GM23338 (cell line): ENCODE results near the gene HEATR5B. TPM values are rescaled to one million over a fixed set of nuclear protein-coding genes. Genes with fewer than 3 reads are reported as not detected.

Source experiments
- ATAC-seq: fragments of 200-7000 bp; cut with Tn5 transposase; 3 replicates; pipeline ENCODE4 v1.9.1; 2020
- DNase-seq: peaks from one replicate; pipeline ENCODE4 v3.0.0-alpha.2; 2015; ENCODE audit warnings: low spot score
- H2AFZ ChIP-seq: fragments of 200-600 bp; sonication (generic); 2 replicates; pipeline ENCODE4 v1.8.0; 2016; ENCODE audit warnings: antibody characterized with exemption, mild to moderate bottlenecking, moderate library complexity
- H3F3A ChIP-seq: fragments of 200-600 bp; sonication (generic); replicated peaks from 2 replicates; pipeline ENCODE4 v1.8.0; 2017; ENCODE audit warnings: antibody characterized with exemption, mixed run types, low read depth
- H3K27ac ChIP-seq: fragments of 200-600 bp; sonication (generic); 2 replicates; pipeline ENCODE4 v1.6.1; 2016; ENCODE audit warnings: low read depth
- H3K27me3 ChIP-seq: fragments of 200-600 bp; sonication (generic); 2 replicates; pipeline ENCODE4 v1.8.0; 2016; ENCODE audit warnings: mild to moderate bottlenecking, mixed run types, moderate library complexity; ENCODE audit not compliant: insufficient read depth
- H3K36me3 ChIP-seq: fragments of 200-600 bp; sonication (generic); 2 replicates; pipeline ENCODE4 v1.8.0; 2016; ENCODE audit warnings: mild to moderate bottlenecking; ENCODE audit not compliant: insufficient read depth
- H3K4me1 ChIP-seq: fragments of 200-600 bp; sonication (generic); 2 replicates; pipeline ENCODE4 v1.8.0; 2016; ENCODE audit warnings: mild to moderate bottlenecking, moderate library complexity; ENCODE audit not compliant: insufficient read depth
- H3K4me2 ChIP-seq: fragments of 200-600 bp; sonication (generic); 2 replicates; pipeline ENCODE4 v1.7.1; 2017; ENCODE audit warnings: mixed run types
- H3K4me3 ChIP-seq: fragments of 200-600 bp; sonication (generic); 2 replicates; pipeline ENCODE4 v1.6.1; 2016; ENCODE audit warnings: mixed run types
- H3K79me2 ChIP-seq: fragments of 200-600 bp; sonication (generic); replicated peaks from 2 replicates; pipeline ENCODE4 v1.8.0; 2017; ENCODE audit warnings: mild to moderate bottlenecking; ENCODE audit not compliant: insufficient read depth
- H3K9me2 ChIP-seq: fragments of 200-600 bp; sonication (generic); 2 replicates; pipeline ENCODE4 v1.8.0; 2017; ENCODE audit not compliant: insufficient read depth
- H4K20me1 ChIP-seq: fragments of 200-600 bp; sonication (generic); replicated peaks from 2 replicates; pipeline ENCODE4 v1.8.0; 2017; ENCODE audit warnings: mild to moderate bottlenecking; ENCODE audit not compliant: insufficient read depth
- H3K27ac Mint-ChIP-seq: 2 replicates; pipeline ENCODE4 v1.8.0; 2020; ENCODE audit warnings: inconsistent platforms, mild to moderate bottlenecking, moderate library complexity, mixed read lengths
- H3K27me3 Mint-ChIP-seq: 3 replicates; pipeline ENCODE4 v1.8.0; 2022; ENCODE audit warnings: low read depth, mild to moderate bottlenecking, moderate library complexity, mixed read lengths, inconsistent platforms; ENCODE audit not compliant: insufficient read depth, poor library complexity
- H3K36me3 Mint-ChIP-seq: 3 replicates; pipeline ENCODE4 v1.8.0; 2021; ENCODE audit warnings: low read depth, mild to moderate bottlenecking, inconsistent platforms, moderate library complexity, mixed read lengths
- H3K4me1 Mint-ChIP-seq: 3 replicates; pipeline ENCODE4 v1.8.0; 2020; ENCODE audit warnings: mild to moderate bottlenecking, inconsistent platforms, mixed read lengths
- H3K4me3 Mint-ChIP-seq: 3 replicates; pipeline ENCODE4 v1.8.0; 2021; ENCODE audit warnings: moderate library complexity, mild to moderate bottlenecking, inconsistent platforms, mixed read lengths
- H3K9me3 Mint-ChIP-seq: 3 replicates; pipeline ENCODE4 v1.8.0; 2020; ENCODE audit warnings: moderate library complexity, mild to moderate bottlenecking, inconsistent platforms, mixed read lengths
- CREB1 ChIP-seq: fragments of 250-450 bp; sonication (Bioruptor Pico); IDR thresholded peaks from 2 replicates; pipeline ENCODE4 v1.5.0; 2020; ENCODE audit warnings: low read depth, mild to moderate bottlenecking, moderate library complexity
- EZH2 ChIP-seq: fragments of 200-600 bp; sonication (generic); IDR thresholded peaks from one replicate; pipeline ENCODE4 v1.8.0; 2017; ENCODE audit warnings: antibody characterized with exemption, mild to moderate bottlenecking, low read depth; ENCODE audit not compliant: unreplicated experiment
- JUNB ChIP-seq: IDR thresholded peaks from one replicate; pipeline ENCODE4 v1.6.1; 2016; ENCODE audit warnings: antibody characterized with exemption; ENCODE audit not compliant: unreplicated experiment
- NANOG ChIP-seq: IDR thresholded peaks from 2 replicates; pipeline ENCODE4 v1.6.1; 2016; ENCODE audit warnings: antibody characterized with exemption, borderline replicate concordance
- STAT1 ChIP-seq: IDR thresholded peaks from one replicate; pipeline ENCODE4 v1.6.1; 2016; ENCODE audit warnings: antibody characterized with exemption; ENCODE audit not compliant: unreplicated experiment
- ZNF331 ChIP-seq: fragments of 250-450 bp; sonication (Bioruptor Pico); IDR thresholded peaks from 2 replicates; pipeline ENCODE4 v1.5.0; 2020; ENCODE audit warnings: low read depth, mild to moderate bottlenecking, moderate library complexity
- polyA plus RNA-seq: library from polyadenylated mRNA; unstranded; fragments of >200 nt; fragmentation: Nextera tagmentation; extraction: Ambion mirVana; gene quantifications from 2 replicates; pipeline ENCODE4 v1.2.1, GENCODE V29; 2016
- total RNA-seq: library from RNA; depleted of rRNA; stranded (reverse); fragments of >200 nt; shearing (Covaris generic); gene quantifications from 2 replicates; pipeline ENCODE4 v1.2.3, GENCODE V29; 2014
- TF ChIP-seq, protein P1 (sequence below): IDR thresholded peaks from 2 replicates; pipeline ENCODE4 v1.6.1; 2016; ENCODE audit warnings: antibody characterized with exemption
- TF ChIP-seq, protein P2 (sequence below), 2 experiments: fragments of 200-600 bp in 1 of 2; sonication (generic) in 1 of 2; conservative IDR thresholded peaks; 2 replicates each; pipeline versions ENCODE4 v1.5.1 to v1.6.1; 2016 to 2017; ENCODE audit warnings: antibody characterized with exemption in 2 of 2, low read depth in 2 of 2, mild to moderate bottlenecking in 2 of 2, moderate library complexity in 1 of 2

The HEATR5B gene
- total and polyA plus RNA-seq, 2 experiments from 2014 or later: 4.0 to 18.8 TPM

DNA sequence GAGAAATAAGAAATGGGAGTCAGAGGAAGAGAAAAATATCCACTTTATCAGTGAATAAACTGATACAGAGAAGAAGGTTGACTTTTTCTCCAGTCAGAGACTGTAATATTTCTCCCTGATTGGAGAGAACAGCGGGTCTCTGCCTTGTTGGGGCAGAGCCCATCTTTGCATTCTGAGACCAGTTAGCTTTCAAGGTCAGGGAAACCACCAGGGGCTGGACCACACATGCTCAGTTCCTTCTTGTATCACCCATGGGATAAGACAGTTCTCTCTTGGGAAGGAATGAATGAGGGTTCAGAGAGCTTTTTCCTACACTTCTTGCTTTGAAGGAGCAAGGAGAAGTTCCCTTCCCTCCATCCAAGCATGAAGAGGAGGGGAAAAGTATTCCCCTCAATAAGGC, 12.4 kb upstream of the HEATR5B start (continued):
- TF ChIP-seq, protein P1, sequence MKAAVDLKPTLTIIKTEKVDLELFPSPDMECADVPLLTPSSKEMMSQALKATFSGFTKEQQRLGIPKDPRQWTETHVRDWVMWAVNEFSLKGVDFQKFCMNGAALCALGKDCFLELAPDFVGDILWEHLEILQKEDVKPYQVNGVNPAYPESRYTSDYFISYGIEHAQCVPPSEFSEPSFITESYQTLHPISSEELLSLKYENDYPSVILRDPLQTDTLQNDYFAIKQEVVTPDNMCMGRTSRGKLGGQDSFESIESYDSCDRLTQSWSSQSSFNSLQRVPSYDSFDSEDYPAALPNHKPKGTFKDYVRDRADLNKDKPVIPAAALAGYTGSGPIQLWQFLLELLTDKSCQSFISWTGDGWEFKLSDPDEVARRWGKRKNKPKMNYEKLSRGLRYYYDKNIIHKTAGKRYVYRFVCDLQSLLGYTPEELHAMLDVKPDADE: no peak
- TF ChIP-seq NANOG (no peak), EZH2 (no peak)
- TF ChIP-seq, protein P2, sequence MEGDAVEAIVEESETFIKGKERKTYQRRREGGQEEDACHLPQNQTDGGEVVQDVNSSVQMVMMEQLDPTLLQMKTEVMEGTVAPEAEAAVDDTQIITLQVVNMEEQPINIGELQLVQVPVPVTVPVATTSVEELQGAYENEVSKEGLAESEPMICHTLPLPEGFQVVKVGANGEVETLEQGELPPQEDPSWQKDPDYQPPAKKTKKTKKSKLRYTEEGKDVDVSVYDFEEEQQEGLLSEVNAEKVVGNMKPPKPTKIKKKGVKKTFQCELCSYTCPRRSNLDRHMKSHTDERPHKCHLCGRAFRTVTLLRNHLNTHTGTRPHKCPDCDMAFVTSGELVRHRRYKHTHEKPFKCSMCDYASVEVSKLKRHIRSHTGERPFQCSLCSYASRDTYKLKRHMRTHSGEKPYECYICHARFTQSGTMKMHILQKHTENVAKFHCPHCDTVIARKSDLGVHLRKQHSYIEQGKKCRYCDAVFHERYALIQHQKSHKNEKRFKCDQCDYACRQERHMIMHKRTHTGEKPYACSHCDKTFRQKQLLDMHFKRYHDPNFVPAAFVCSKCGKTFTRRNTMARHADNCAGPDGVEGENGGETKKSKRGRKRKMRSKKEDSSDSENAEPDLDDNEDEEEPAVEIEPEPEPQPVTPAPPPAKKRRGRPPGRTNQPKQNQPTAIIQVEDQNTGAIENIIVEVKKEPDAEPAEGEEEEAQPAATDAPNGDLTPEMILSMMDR (conservative IDR thresholded peaks at IDR 0.05; ENCODE audit: low read depth in 2 of 2): no peak

DNA sequence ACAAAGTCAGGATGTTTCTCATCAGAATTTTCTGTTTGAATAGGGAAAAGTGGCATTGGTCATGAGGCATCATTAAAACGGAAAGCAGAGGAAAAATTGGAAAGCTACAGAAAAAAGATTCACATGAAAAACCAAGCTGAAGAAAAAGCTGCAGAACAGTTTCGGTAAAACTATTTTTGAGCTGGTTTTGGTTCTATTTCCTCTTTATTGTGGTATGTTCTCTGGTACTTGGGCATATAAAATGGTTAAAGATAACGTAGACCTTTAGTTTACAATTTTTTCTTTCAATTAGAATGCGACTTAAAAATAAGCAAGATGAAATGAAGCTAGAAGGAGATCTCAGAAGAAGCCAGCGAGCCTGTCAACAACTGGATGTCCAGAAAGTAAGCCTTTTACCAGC, 7.7 kb upstream of the HEATR5B start:
- no peaks in the 10 kb centered on the region for H3K36me3 ChIP-seq
- TF ChIP-seq ZNF331 (CRISPR knock-in tag): no peak
- TF ChIP-seq, protein P2 (conservative IDR thresholded peaks at IDR 0.05; ENCODE audit: low read depth in 2 of 2): no peak
- TF ChIP-seq JUNB: no peak
- TF ChIP-seq CREB1: no peak
- H3K4me1 Mint-ChIP-seq: no peaks in the 10 kb centered on the region
- no peaks in the 10 kb centered on the region for H3K79me2 ChIP-seq
- H2AFZ ChIP-seq: no peak overlapping the region
- H4K20me1 ChIP-seq: no peaks in the 10 kb centered on the region
- peaks cover 2% of the 10 kb centered on the region for H3K27me3 Mint-ChIP-seq
- no peak overlapping the region for H3K27ac ChIP-seq
- H3K4me3 ChIP-seq: no peak overlapping the region
- no peak overlapping the region for H3K4me3 Mint-ChIP-seq
- no peaks in the 10 kb centered on the region for H3K9me3 Mint-ChIP-seq
- H3K4me2 ChIP-seq: no peak overlapping the region
- DNase-seq (no peak), ATAC-seq (no peak)
- no peaks in the 10 kb centered on the region for H3K4me1 ChIP-seq
- no peaks in the 10 kb centered on the region for H3K9me2 ChIP-seq
- no peaks in the 10 kb centered on the region for H3F3A ChIP-seq
- no peaks in the 10 kb centered on the region for H3K27me3 ChIP-seq
- H3K36me3 Mint-ChIP-seq: no peaks in the 10 kb centered on the region
- no peak overlapping the region for H3K27ac Mint-ChIP-seq

DNA sequence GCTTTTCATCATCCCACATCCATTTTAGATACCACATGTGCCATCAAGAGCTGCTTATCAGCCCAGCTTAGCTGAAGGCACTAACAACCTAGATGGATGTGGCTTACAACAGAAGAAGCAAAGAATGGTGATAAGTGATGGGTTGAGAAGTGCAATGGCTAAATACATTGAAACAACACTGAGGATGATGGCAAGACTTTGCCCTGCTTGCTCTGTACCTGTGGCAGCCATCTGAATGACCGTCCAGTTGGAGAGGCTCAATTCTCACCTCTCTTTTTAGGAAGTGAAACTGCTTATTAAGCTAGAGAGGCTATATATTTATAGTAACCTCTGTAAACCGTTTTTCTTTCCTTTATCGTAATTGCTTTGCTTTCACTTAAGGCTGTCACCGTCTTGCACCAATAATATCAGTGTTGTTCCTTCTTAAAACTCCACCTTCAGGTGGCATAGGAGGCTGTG, 5.9 kb upstream of the HEATR5B start:
- Mint-ChIP-seq H3K27ac (no peak overlapping the region), H3K27me3 (peaks cover 2% of the 10 kb centered on the region), H3K36me3 (no peaks in the 10 kb centered on the region), H3K9me3 (no peaks in the 10 kb centered on the region), H3K4me1 (no peaks in the 10 kb centered on the region), H3K4me3 (no peak overlapping the region)
- Histone ChIP-seq H3F3A (no peaks in the 10 kb centered on the region), H3K9me2 (no peaks in the 10 kb centered on the region), H3K36me3 (no peaks in the 10 kb centered on the region), H3K27ac (no peak overlapping the region), H3K4me1 (peaks cover 2% of the 10 kb centered on the region; the same call in 1 of the 2 replicates), H3K79me2 (no peaks in the 10 kb centered on the region), H3K4me3 (no peak overlapping the region), H4K20me1 (no peaks in the 10 kb centered on the region), H2AFZ (no peak overlapping the region), H3K4me2 (no peak overlapping the region), H3K27me3 (no peaks in the 10 kb centered on the region)
- ATAC-seq (no peak), DNase-seq (no peak)
- TF ChIP-seq STAT1: no peak
- TF ChIP-seq, protein P2 (conservative IDR thresholded peaks at IDR 0.05; ENCODE audit: low read depth in 2 of 2): no peak
- no peak for TF ChIP-seq CREB1
- TF ChIP-seq NANOG: no peak
